Thymus (tissue), 11 donors: ENCODE results near the gene CD7. TPM values are rescaled to one million over a fixed set of nuclear protein-coding genes. Genes with fewer than 3 reads are reported as not detected.
A peak's percentile ranks its signal among the peaks of the same experiment; 100 is the strongest.

Experiments used
- DNase-seq, 9 donors: peaks; one replicate each; pipeline ENCODE4 v3.0.0-alpha.2; 2013; ENCODE audit warnings: low spot score in 9 of 9, low read depth in 6 of 9, missing footprints in 1 of 9
- H3K27ac ChIP-seq, 2 donors: one replicate each; pipeline ENCODE4 v1.5.1; 2013; ENCODE audit warnings: control low read depth in 1 of 2, low read depth in 1 of 2, low read length in 1 of 2, mild to moderate bottlenecking in 1 of 2, moderate library complexity in 1 of 2
- H3K27me3 ChIP-seq, 2 donors: one replicate each; pipeline ENCODE4 v1.5.1; 2013; ENCODE audit warnings: low read length in 1 of 2; ENCODE audit not compliant: control insufficient read depth in 2 of 2, insufficient read depth in 1 of 2
- H3K36me3 ChIP-seq, 2 donors: one replicate each; pipeline ENCODE4 v1.5.1; 2013; ENCODE audit warnings: low read length in 1 of 2, mild to moderate bottlenecking in 1 of 2, moderate library complexity in 1 of 2; ENCODE audit not compliant: control insufficient read depth in 2 of 2, insufficient read depth in 2 of 2
- H3K4me1 ChIP-seq, 2 donors: one replicate each; pipeline ENCODE4 v1.5.1; 2013; ENCODE audit warnings: low read length in 2 of 2; ENCODE audit not compliant: control insufficient read depth in 2 of 2, insufficient read depth in 2 of 2
- H3K4me3 ChIP-seq, 2 donors: one replicate each; pipeline ENCODE4 v1.5.1; 2013; ENCODE audit warnings: low read length in 2 of 2, control low read depth in 1 of 2, mild to moderate bottlenecking in 1 of 2
- H3K9me3 ChIP-seq, 2 donors: one replicate each; pipeline ENCODE4 v1.5.1; 2013; ENCODE audit warnings: low read length in 1 of 2, mild to moderate bottlenecking in 1 of 2; ENCODE audit not compliant: control insufficient read depth in 2 of 2, insufficient read depth in 1 of 2
- WGBS: extraction: QIAGEN DNeasy Blood & Tissue Kit; methylation state at CpG from one replicate; pipeline ENCODE4 v1.1.7; 2013; 5-methylcytosine and 5-hydroxymethylcytosine counted together
- polyA plus RNA-seq: library from polyadenylated mRNA; stranded (reverse); fragments of 200-250 nt; gene quantifications from one replicate; pipeline ENCODE4 v1.2.3, GENCODE V29; 2013
- total RNA-seq: library from RNA; stranded (reverse); fragments of 120-200 nt; gene quantifications from one replicate; pipeline ENCODE4 v1.2.4, GENCODE V29; 2013
- donor health status: healthy.

CD7 gene
- total and polyA plus RNA-seq, 2 donors, result 67.9 to 153 TPM

GRCh38 chr17:82297280-82297713, 20.1 kb downstream of the CD7 start:
- peaks cover 52 to 80% of the 10 kb centered on the region in 2 donors for H3K4me1 ChIP-seq

GRCh38 chr17:82296511-82297279, 20.7 kb downstream of the CD7 start:
- H3K4me1 ChIP-seq, result peaks cover 49 to 80% of the 10 kb centered on the region in 2 donors
- H3K27ac ChIP-seq, result peak overlapping the region; percentile 96 to 97
- 24% methylated on average over 7 of the region's 7 CpGs for WGBS
- H3K27me3 ChIP-seq, result no peaks in the 10 kb centered on the region
- no peaks in the 10 kb centered on the region for H3K36me3 ChIP-seq
- peaks cover 0 to 4% of the 10 kb centered on the region in 2 donors for H3K9me3 ChIP-seq
- H3K4me3 ChIP-seq, result peak overlapping the region in 1 of 2 donors; percentile 49
- DNase-seq, result peak in 2 of 9 donors; percentile 39 to 67

More at GRCh38 chr17:82297280-82297713, 20.1 kb downstream of the CD7 start:
- no peaks in the 10 kb centered on the region for H3K36me3 ChIP-seq
- H3K27me3 ChIP-seq, result no peaks in the 10 kb centered on the region
- H3K9me3 ChIP-seq, result peaks cover 0 to 4% of the 10 kb centered on the region in 2 donors
- no peak for DNase-seq
- H3K27ac ChIP-seq, result peak overlapping the region; percentile 96 to 97
- peak overlapping the region; percentile 49 to 53 for H3K4me3 ChIP-seq
- WGBS, result 11% methylated on average over 19 of the region's 19 CpGs

- peaks cover 40 to 69% of the 10 kb centered on the region in 2 donors for H3K4me1 ChIP-seq
- no peak overlapping the region for H3K27ac ChIP-seq
- WGBS, result 93% methylated on average over 4 of the region's 4 CpGs
Observed at GRCh38 chr17:82295472-82295814, 22.0 kb downstream of the CD7 start.

GRCh38 chr17:82294064-82294773, 23.2 kb downstream of the CD7 start:
- Histone ChIP-seq H3K4me1 (peaks cover 29 to 57% of the 10 kb centered on the region in 2 donors), H3K27me3 (no peaks in the 10 kb centered on the region), H3K9me3 (peaks cover 0 to 4% of the 10 kb centered on the region in 2 donors), H3K4me3 (no peak overlapping the region), H3K36me3 (no peaks in the 10 kb centered on the region), H3K27ac (peak overlapping the region; percentile 50 to 90)
- no peak for DNase-seq
- WGBS, result 92% methylated on average over 15 of the region's 15 CpGs

More at GRCh38 chr17:82295472-82295814, 22.0 kb downstream of the CD7 start:
- no peaks in the 10 kb centered on the region for H3K36me3 ChIP-seq
- H3K27me3 ChIP-seq, result no peaks in the 10 kb centered on the region
- peaks cover 0 to 4% of the 10 kb centered on the region in 2 donors for H3K9me3 ChIP-seq
- no peak overlapping the region for H3K4me3 ChIP-seq
- DNase-seq, result no peak

GRCh38 chr17:82292251-82293154, 24.9 kb downstream of the CD7 start:
- peaks cover 0 to 9% of the 10 kb centered on the region in 2 donors for H3K9me3 ChIP-seq
- no peaks in the 10 kb centered on the region for H3K36me3 ChIP-seq
- peak overlapping the region; percentile 100 for H3K27ac ChIP-seq
- no peaks in the 10 kb centered on the region for H3K27me3 ChIP-seq
- peaks cover 21 to 40% of the 10 kb centered on the region in 2 donors for H3K4me1 ChIP-seq
- peak overlapping the region; percentile 78 to 92 for H3K4me3 ChIP-seq
- peak in 8 of 9 donors; percentile 88 to 98 (median 94) for DNase-seq
- WGBS, result 4% methylated on average over 86 of the region's 86 CpGs

GRCh38 chr17:82291582-82292250, 25.7 kb downstream of the CD7 start:
- 86% methylated on average over 19 of the region's 19 CpGs for WGBS
- H3K9me3 ChIP-seq, result peaks cover 0 to 14% of the 10 kb centered on the region in 2 donors
- H3K4me3 ChIP-seq, result peak overlapping the region; percentile 78 to 92
- peak overlapping the region; percentile 98 to 100 for H3K27ac ChIP-seq
- no peaks in the 10 kb centered on the region for H3K36me3 ChIP-seq
- H3K4me1 ChIP-seq, result peaks cover 13 to 32% of the 10 kb centered on the region in 2 donors
- no peak for DNase-seq
- H3K27me3 ChIP-seq, result no peaks in the 10 kb centered on the region

GRCh38 chr17:82287868-82288801, 29.3 kb downstream of the CD7 start:
- Histone ChIP-seq H3K9me3 (peaks cover 0 to 13% of the 10 kb centered on the region in 2 donors), H3K27ac (peak overlapping the region in 1 of 2 donors; percentile 60), H3K36me3 (no peaks in the 10 kb centered on the region), H3K4me3 (no peak overlapping the region), H3K27me3 (no peaks in the 10 kb centered on the region), H3K4me1 (peaks cover 6 to 14% of the 10 kb centered on the region in 2 donors)
- no peak for DNase-seq
- WGBS, result 58% methylated on average over 19 of the region's 19 CpGs
